HG03025 (cell line): Measurements from ENCODE around the gene DLX4.

Source experiments
- ATAC-seq: cut with Tn5 transposase; IDR thresholded peaks from one replicate; pipeline ENCODE4 v1.9.1; 2021; ENCODE audit warnings: mild to moderate bottlenecking, moderate library complexity; ENCODE audit not compliant: unreplicated experiment, low FRiP score

The DLX4 gene

GRCh38 chr17:49946208-49946607, 22.8 kb upstream of the DLX4 start:
- ATAC-seq: no peak

DNA sequence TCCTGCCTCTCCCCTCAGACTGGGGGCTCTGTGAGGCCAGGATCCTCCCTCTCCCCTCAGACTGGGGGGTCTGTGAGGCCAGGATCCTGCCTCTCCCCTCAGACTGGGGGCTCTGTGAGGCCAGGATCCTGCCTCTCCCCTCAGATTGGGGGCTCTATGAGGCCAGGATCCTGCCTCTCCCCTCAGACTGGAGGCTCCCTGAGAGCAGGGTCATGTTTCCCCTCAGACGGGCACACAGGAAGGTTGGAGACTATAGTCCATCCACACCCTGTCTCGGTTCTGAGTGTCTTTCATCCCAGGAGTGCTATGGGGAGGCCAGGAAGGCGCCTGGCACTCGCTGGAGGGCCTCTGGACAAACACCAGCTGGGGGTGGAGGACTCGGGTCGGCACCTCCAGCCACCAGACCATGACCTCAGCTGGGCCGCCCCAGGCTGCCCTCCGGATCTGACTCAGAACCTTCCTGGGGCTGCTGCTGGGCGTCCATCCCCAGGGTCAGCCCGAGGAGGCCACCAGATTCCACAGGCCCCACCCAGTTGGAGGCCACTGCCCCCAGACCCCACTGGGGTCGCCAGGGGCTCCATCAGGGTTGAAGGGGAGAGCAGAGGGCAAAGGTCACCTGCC, 21.9 kb upstream of the DLX4 start:
- ATAC-seq: no peak

DNA sequence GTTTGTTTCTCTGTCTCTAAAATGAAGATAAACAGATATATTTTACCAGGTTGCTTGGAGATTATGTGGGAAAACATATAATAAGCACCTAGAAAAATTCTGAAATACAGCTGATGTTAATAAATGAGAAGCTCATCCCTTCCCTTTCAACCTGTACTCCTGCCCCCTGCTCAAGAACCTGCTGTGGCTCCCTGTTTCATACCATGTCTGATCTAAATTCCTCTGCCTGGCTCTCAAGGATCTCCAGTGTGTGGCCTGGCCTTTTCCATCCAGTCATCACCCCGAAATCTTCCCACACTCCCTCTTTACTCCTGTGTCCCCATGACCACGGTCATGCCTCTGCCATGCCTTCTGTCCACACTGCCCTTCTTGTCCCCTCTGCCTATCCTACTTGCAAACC, 19.4 kb upstream of the DLX4 start:
- no peak for ATAC-seq

DNA sequence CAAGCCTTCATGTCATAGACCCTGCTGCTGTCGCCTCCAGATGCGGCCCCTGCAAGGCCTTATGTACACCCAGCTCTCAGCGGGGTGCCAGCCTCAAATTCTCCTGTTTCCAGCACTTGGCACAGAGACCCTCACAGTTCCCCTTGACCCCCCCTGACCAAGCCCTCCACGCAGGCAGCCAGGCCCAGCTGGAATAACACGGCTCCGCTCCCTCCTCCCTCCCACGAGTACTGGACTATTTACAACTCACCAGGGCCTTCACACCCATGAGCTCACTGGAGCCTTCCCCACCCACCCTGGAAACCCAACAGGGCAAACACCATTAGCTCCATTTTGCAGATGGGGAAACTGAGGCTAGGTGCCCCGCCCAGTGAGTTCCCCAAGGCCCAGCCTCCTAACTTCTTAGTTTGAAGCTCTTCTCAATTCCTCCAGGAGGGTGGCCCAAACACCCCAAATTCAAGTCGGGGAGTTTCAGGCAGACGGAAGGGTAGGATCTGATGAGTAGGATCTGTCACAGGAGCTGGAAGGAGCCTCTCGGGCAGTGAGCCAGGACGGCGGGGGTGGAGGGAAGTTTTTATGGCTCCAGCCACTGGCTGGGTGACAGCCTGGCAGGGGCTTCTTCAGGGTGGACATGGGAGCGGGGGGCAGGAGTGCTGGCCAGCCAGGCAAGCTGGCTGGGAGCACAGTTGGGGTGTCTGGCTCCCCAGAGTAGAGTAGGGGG, 17.5 kb upstream of the DLX4 start:
- ATAC-seq: no peak

- ATAC-seq: no peak
Observed at GRCh38 chr17:49952209-49952911, 16.6 kb upstream of the DLX4 start.

GRCh38 chr17:49952912-49953497, 16.0 kb upstream of the DLX4 start:
- ATAC-seq: no peak

DNA sequence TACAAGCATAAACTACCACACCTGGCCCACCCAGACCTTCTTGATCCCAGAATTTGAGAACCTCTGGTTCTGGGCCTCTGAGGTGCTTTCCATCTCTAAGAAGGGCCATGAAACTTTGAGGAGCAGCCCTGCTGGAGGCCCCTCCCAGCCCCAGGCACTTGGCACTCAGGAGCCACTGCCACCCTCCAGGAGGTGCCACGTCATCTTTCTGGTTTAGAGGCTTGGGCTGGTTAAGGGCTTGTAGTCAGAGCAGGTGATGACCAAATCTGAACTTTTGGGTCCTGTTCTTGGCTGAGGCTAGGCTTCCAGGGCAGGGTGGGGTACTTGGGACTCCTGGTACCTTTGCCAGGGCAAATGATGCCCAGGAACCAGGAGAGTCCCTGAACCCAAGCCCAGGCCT, 13.8 kb upstream of the DLX4 start:
- ATAC-seq: no peak

DNA sequence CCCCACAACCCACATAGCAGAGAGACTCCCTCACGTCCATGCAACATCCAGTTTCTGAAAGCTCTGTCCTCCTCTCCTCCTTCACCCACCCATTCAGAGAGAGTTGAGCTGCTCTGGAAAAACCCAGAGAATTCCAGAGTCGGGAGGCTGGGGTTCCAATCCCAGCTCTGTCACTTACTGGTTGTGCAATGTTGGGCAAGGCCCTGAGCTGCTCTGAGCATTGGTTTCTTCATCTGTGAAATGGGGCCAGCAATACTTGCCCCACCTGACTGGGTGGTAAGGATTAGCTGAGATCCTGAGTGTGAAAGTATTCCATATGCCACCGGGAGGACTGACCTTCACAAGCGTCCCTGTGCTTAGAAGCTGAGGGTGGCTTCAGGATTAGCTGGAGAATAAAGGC, 12.2 kb upstream of the DLX4 start:
- ATAC-seq: no peak

DNA sequence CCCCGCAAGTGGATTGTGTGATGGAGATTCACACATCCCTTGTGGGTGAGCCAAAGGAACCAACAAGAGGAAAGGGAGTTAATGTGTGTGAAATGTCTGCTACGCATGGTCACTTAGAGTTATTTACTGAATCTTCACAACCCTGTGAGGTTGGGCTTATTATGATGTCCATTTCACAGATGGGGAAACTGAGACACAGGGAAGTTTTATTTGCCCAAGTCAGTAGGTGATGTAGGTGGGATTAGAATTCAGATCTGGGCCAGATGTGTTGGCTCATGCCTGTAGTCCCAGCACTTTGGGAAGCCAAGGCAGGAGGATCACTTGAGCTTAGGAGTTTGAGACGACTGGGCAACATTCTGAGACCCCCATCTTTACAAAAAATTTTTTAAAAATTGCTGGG, 11.6 kb upstream of the DLX4 start:
- ATAC-seq: no peak

GRCh38 chr17:49958723-49959122, 10.3 kb upstream of the DLX4 start:
- no peak for ATAC-seq

- ATAC-seq: no peak
Observed at GRCh38 chr17:49959183-49959935, 9.6 kb upstream of the DLX4 start.

- no peak for ATAC-seq
Observed at GRCh38 chr17:49962599-49963308, 6.2 kb upstream of the DLX4 start.

DNA sequence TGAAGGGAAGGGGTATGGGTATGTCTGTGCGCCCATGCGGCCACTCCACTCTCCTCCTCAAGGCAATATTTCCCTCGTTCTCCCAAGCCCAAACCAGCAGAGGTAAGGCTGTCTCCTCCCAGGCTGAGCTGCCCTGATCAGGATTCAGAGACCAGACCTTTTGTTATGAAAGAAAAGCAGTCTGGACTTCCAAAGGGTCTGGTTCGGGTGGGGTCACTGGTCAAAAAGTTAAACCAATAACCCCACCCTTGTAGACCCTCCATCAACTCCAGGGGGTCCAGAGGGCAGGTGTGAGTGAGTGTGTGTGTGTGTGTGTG, 5.7 kb upstream of the DLX4 start:
- no peak for ATAC-seq

GRCh38 chr17:49963626-49964302, 5.2 kb upstream of the DLX4 start:
- no peak for ATAC-seq

DNA sequence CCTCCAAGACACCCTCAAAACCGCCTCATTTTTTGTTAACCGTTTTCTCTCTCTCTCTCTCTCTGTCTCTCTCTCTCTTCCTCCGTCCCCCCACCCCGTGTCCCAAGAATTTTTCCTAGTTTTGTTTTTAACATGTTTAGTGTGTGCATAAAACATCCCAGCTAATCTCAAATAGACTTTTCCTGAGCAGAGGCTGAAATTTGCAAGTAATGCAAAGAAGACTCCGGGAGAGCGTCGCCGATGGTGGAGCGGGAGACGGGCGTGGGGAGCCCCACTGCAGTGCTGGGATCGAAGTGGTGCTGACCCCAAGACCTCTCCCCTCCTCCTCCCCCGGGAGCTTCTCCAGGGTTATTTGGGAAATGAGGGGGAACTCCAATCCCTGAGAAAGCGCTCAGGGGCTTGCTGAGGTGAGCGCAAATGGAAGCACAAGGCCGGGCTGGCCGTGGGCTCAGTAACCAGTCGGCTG, 4.7 kb upstream of the DLX4 start:
- ATAC-seq: no peak

GRCh38 chr17:49964769-49965523, 4.0 kb upstream of the DLX4 start:
- no peak for ATAC-seq

- no peak for ATAC-seq
Observed at GRCh38 chr17:49965524-49965909, 3.5 kb upstream of the DLX4 start.

DNA sequence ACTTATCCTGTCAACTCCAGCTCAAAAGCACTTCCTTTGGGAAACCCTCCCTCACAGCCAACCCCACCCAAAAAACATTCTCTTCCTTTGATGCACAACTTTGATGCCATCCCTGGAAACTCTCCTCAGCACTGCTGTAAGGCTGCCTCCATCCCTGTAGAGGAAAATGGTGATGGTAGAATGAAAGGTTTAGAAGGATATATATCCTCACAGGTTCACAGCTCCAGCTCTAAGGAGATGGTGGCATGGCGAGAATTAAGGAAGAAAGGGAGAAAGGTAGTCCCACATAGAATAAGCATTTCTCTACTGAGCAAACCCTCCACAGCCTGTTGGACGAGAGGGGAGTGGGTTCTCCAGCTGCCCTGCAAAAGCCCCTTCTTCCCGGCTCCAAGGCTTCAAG, 2.2 kb upstream of the DLX4 start:
- no peak for ATAC-seq

- ATAC-seq: no peak
Observed at GRCh38 chr17:49967205-49967604, 1.8 kb upstream of the DLX4 start.
